Measurements from ENCODE around the gene CCHCR1.

- TF ChIP-seq, protein P1, sequence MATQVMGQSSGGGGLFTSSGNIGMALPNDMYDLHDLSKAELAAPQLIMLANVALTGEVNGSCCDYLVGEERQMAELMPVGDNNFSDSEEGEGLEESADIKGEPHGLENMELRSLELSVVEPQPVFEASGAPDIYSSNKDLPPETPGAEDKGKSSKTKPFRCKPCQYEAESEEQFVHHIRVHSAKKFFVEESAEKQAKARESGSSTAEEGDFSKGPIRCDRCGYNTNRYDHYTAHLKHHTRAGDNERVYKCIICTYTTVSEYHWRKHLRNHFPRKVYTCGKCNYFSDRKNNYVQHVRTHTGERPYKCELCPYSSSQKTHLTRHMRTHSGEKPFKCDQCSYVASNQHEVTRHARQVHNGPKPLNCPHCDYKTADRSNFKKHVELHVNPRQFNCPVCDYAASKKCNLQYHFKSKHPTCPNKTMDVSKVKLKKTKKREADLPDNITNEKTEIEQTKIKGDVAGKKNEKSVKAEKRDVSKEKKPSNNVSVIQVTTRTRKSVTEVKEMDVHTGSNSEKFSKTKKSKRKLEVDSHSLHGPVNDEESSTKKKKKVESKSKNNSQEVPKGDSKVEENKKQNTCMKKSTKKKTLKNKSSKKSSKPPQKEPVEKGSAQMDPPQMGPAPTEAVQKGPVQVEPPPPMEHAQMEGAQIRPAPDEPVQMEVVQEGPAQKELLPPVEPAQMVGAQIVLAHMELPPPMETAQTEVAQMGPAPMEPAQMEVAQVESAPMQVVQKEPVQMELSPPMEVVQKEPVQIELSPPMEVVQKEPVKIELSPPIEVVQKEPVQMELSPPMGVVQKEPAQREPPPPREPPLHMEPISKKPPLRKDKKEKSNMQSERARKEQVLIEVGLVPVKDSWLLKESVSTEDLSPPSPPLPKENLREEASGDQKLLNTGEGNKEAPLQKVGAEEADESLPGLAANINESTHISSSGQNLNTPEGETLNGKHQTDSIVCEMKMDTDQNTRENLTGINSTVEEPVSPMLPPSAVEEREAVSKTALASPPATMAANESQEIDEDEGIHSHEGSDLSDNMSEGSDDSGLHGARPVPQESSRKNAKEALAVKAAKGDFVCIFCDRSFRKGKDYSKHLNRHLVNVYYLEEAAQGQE (IDR thresholded peaks at IDR 0.05; ENCODE audit: borderline replicate concordance) = no peak
- no peak for TF ChIP-seq RAD21 (conservative IDR thresholded peaks at IDR 0.05)
- no peak for TF ChIP-seq EP300 (conservative IDR thresholded peaks at IDR 0.05; ENCODE audit: poor library complexity, severe bottlenecking)
- TF ChIP-seq CTCF (IDR thresholded peaks at IDR 0.05; ENCODE audit: poor library complexity, severe bottlenecking) = no peak
- no peak for TF ChIP-seq TAF1 (IDR thresholded peaks at IDR 0.05; ENCODE audit: low read depth)
- TF ChIP-seq MXI1 (conservative IDR thresholded peaks at IDR 0.05; ENCODE audit: poor library complexity, severe bottlenecking) = no peak
- TF ChIP-seq EZH2 (IDR thresholded peaks at IDR 0.05; ENCODE audit: borderline replicate concordance, insufficient read depth, low read length, poor library complexity, severe bottlenecking) = no peak
- no peak for TF ChIP-seq POLR2AphosphoS5 (IDR thresholded peaks at IDR 0.05)
- TF ChIP-seq SMC3 (conservative IDR thresholded peaks at IDR 0.05; ENCODE audit: poor library complexity) = no peak
Observed at GRCh38 chr6:31143148-31143547, 14.5 kb downstream of the CCHCR1 start.
